ENCODE data around the gene ADORA1. TPM values are rescaled to one million over a fixed set of nuclear protein-coding genes. Genes with fewer than 3 reads are reported as not detected.
A peak's percentile ranks its signal among the peaks of the same experiment; 100 is the strongest.

Gene ADORA1
- total RNA-seq, 2 experiments from 2014 or later = not detected

DNA sequence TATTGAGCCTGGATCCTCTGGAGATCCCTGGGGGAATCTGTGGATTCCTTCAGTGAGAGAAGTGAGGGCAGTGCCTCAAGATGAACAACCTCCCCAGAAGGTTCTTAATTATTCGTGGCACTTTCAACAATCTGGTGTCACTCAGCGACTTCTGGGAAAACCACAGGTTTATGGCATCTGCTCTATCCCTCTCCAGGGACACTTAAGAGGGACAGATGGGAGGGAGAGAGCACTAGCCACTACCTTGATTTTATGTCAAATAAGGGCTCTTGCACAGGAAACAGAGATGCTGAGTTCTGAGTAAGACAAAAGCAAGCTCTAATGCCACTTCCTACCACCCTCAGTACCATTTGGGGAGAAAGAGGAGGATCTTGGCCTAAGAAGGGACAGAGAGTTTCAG lies 80.2 kb downstream of the ADORA1 start:
- DNase-seq (no peak), ATAC-seq (no peak)
- Mint-ChIP-seq H3K27me3 (ENCODE audit: low read depth) (peaks cover 15% of the 10 kb centered on the region), H3K4me1 (ENCODE audit: low read depth) (peaks cover 9% of the 10 kb centered on the region), H3K4me3 (no peak overlapping the region), H3K27ac (no peak overlapping the region), H3K9me3 (ENCODE audit: insufficient read depth) (no peaks in the 10 kb centered on the region), H3K36me3 (ENCODE audit: low read depth) (no peaks in the 10 kb centered on the region)
- CTCF ChIA-PET = interaction anchor here (0.8 to 3.1 kb wide), 5 partner anchors 9 to 168 kb away, joined by 3 to 20 read pairs (median 7); no protein-coding TSS in a partner anchor
- POLR2A ChIA-PET = no interaction called here

DNA sequence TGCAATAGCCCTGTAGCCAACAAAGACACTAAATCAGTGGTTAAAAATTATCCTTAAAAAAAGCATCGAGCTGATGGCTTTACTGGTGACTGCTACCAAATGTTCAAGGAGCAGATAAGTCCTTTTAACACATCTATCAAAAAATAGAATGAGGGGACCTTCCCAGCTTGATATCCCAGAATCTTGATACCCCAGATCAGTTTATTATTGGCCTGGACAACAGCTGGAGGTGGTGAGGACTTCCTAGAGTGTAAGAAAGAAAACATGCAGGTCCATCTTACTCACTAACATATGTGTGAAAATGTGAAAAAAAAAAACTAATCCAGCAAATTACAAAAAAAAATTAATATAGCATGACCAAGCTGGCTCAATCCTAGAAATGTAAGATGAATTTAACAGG lies 80.7 kb downstream of the ADORA1 start:
- Mint-ChIP-seq H3K4me3 (no peak overlapping the region), H3K27me3 (ENCODE audit: low read depth) (peaks cover 15% of the 10 kb centered on the region), H3K36me3 (ENCODE audit: low read depth) (no peaks in the 10 kb centered on the region), H3K27ac (no peak overlapping the region), H3K9me3 (ENCODE audit: insufficient read depth) (no peaks in the 10 kb centered on the region), H3K4me1 (ENCODE audit: low read depth) (peaks cover 9% of the 10 kb centered on the region)
- no peak for DNase-seq
- ATAC-seq = no peak
- POLR2A ChIA-PET = no interaction called here
- CTCF ChIA-PET = interaction anchor here (0.6 to 3.1 kb wide), 4 partner anchors 8 to 169 kb away, joined by 3 to 20 read pairs (median 8); no protein-coding TSS in a partner anchor

DNA sequence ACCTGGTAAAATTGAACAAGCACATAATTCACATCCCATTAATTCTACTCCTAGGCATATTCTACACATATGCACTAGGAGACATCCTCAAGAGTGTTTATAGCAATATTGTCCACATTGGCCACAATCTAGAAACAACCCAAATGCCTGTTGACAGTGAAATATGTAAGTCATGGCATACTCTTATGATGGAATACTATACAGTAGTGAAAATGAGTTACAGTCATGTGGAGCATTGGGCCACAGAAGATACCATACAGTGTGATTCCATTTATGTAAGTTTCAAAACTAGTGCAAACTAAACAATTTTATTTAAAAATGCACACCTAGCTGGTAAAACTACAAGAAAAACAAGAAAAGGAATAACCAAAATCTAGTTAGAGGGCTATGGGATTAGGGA lies 82.8 kb downstream of the ADORA1 start:
- DNase-seq (no peak), ATAC-seq (no peak)
- Mint-ChIP-seq H3K36me3 (ENCODE audit: low read depth) (no peaks in the 10 kb centered on the region), H3K27me3 (ENCODE audit: low read depth) (peaks cover 15% of the 10 kb centered on the region), H3K4me3 (no peak overlapping the region), H3K27ac (no peak overlapping the region), H3K9me3 (ENCODE audit: insufficient read depth) (no peaks in the 10 kb centered on the region), H3K4me1 (ENCODE audit: low read depth) (peaks cover 9% of the 10 kb centered on the region)
- CTCF ChIA-PET = no interaction called here
- POLR2A ChIA-PET = no interaction called here

DNA sequence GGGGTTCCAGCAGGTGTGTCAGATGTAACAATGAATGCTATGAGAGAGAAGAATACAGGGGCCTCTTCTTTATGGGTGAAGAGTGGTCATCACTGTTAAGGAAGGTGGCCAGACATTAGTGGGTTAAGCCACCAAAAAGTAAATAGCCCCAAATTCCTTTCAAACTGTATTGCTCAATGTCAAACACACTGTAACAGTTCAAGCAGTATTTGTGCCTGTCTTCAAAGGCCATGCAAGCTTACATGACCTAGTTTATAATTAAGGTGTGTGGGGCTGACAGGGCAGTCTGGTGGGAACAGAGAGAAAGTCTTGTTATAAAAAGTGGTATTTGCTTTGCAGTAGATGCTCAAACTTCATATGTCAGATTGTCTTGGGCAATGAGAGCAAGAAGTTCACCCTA lies 83.5 kb downstream of the ADORA1 start:
- ChIA-PET POLR2A (no interaction called here), CTCF (interaction anchor here (1.0 to 2.0 kb wide), 2 partner anchors 39 to 171 kb away, joined by 3 to 7 read pairs; no protein-coding TSS in a partner anchor)
- no peak for ATAC-seq
- Mint-ChIP-seq H3K27ac (no peak overlapping the region), H3K9me3 (ENCODE audit: insufficient read depth) (no peaks in the 10 kb centered on the region), H3K27me3 (ENCODE audit: low read depth) (peaks cover 15% of the 10 kb centered on the region), H3K4me1 (ENCODE audit: low read depth) (peaks cover 9% of the 10 kb centered on the region), H3K36me3 (ENCODE audit: low read depth) (no peaks in the 10 kb centered on the region), H3K4me3 (no peak overlapping the region)
- no peak for DNase-seq

DNA sequence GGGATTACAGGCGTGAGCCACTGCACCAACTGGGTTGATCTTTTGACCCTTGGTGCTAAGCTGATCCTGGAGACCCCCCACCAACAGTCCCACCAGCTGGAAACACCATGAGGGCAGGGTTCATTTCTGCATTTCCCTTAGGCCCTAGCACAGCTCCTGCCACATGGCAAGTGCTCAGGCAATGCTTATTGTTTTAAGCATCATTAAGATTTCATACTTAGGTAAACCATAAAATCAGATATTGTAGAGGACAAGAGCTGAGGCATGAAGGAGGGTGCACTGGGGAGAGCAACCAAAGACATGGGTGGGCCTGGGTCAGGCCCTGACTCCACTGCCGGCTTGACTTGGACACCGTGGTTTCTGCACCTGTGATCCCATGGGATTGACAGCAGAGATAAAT lies 84.3 kb downstream of the ADORA1 start:
- ChIA-PET CTCF (interaction anchor here (1.0 to 2.0 kb wide), 2 partner anchors 39 to 172 kb away, joined by 3 to 7 read pairs; no protein-coding TSS in a partner anchor), POLR2A (no interaction called here)
- Mint-ChIP-seq H3K27ac (no peak overlapping the region), H3K36me3 (ENCODE audit: low read depth) (no peaks in the 10 kb centered on the region), H3K4me3 (no peak overlapping the region), H3K9me3 (ENCODE audit: insufficient read depth) (no peaks in the 10 kb centered on the region), H3K27me3 (ENCODE audit: low read depth) (peaks cover 15% of the 10 kb centered on the region), H3K4me1 (ENCODE audit: low read depth) (peaks cover 9% of the 10 kb centered on the region)
- DNase-seq (no peak), ATAC-seq (no peak)

DNA sequence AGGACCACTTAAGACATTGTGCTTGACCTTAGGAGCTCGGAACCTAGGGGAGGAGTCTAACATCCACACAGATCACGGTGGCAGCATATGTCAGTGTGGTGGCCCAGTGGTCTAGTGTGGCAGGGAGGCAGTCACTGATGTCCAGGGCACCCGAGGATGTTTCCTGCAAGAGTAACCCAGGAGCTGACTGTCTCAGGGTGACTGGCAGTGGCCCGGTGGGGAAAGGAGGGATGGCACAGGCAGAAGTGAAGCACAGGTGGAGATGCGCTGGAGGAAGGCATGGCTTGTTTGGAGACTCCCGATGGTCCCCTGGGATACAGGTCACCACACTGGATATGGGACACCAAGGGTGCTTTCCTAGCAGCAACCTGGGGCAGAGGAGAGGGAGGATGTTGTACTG lies 85.6 kb downstream of the ADORA1 start:
- H3K9me3 Mint-ChIP-seq (ENCODE audit: insufficient read depth) = no peaks in the 10 kb centered on the region
- POLR2A ChIA-PET = no interaction called here
- DNase-seq (no peak), ATAC-seq (no peak)
- peaks cover 12% of the 10 kb centered on the region for H3K27me3 Mint-ChIP-seq (ENCODE audit: low read depth)
- CTCF ChIA-PET = interaction anchor here (2.0 to 2.1 kb wide), 2 partner anchors 54 to 173 kb away, joined by 7 to 12 read pairs; no protein-coding TSS in a partner anchor
- H3K4me3 Mint-ChIP-seq = no peak overlapping the region
- no peaks in the 10 kb centered on the region for H3K36me3 Mint-ChIP-seq (ENCODE audit: low read depth)
- H3K4me1 Mint-ChIP-seq (ENCODE audit: low read depth) = no peaks in the 10 kb centered on the region
- no peak overlapping the region for H3K27ac Mint-ChIP-seq

DNA sequence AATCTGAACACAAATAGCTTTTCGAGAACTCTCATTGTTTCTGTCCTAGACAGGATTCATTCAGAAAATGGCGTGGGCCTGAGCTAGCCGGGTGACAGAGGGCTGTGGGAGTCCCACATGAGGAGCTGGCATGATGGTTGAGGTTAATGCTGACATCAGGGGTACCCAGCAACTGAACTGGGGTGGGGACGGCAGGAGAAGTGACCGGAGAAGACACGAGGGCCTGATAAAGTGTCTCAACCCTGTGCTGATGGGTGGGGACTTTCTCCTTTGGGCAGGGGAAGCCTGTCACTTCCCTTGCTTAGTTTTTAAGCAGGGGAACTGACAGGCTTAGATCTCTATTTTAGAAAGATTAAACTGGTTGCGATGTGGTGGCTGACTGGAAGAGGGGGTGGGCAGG lies 87.3 kb downstream of the ADORA1 start:
- POLR2A ChIA-PET = no interaction called here
- Mint-ChIP-seq H3K27ac (no peak overlapping the region), H3K9me3 (ENCODE audit: insufficient read depth) (no peaks in the 10 kb centered on the region), H3K36me3 (ENCODE audit: low read depth) (no peaks in the 10 kb centered on the region), H3K4me3 (no peak overlapping the region), H3K27me3 (ENCODE audit: low read depth) (peaks cover 10% of the 10 kb centered on the region), H3K4me1 (ENCODE audit: low read depth) (no peaks in the 10 kb centered on the region)
- no peak for DNase-seq
- no peak for ATAC-seq
- CTCF ChIA-PET = interaction anchor here (0.7 to 8.4 kb wide), 9 partner anchors 8 to 529 kb away, joined by 3 to 116 read pairs (median 12); no protein-coding TSS in a partner anchor

DNA sequence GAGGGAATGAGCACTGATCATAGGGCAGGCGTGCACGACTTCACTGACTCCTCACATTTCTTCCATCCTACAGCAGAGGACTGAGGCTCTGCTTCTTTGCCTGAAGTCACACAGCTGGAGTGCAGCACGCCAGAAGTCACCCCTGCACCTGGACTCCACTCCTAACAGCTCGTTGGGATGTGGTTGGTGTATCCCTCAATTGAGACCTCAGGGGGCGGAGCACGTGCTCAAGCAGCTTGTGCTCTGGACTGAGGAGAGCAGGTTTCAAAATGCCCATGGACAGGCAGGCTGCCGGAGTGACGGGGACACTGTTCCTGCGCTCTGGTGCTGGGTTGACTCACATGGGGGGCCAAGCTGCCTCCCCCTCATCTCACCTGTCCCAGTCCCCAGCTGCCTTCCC lies 88.0 kb downstream of the ADORA1 start:
- H3K4me3 Mint-ChIP-seq = no peak overlapping the region
- ATAC-seq (no peak), DNase-seq (no peak)
- no peaks in the 10 kb centered on the region for H3K36me3 Mint-ChIP-seq (ENCODE audit: low read depth)
- H3K4me1 Mint-ChIP-seq (ENCODE audit: low read depth) = no peaks in the 10 kb centered on the region
- H3K9me3 Mint-ChIP-seq (ENCODE audit: insufficient read depth) = no peaks in the 10 kb centered on the region
- POLR2A ChIA-PET = no interaction called here
- CTCF ChIA-PET = interaction anchor here (0.9 to 8.4 kb wide), 23 partner anchors 9 to 290 kb away, joined by 3 to 116 read pairs (median 4); no protein-coding TSS in a partner anchor
- H3K27ac Mint-ChIP-seq = no peak overlapping the region
- H3K27me3 Mint-ChIP-seq (ENCODE audit: low read depth) = peaks cover 5% of the 10 kb centered on the region

DNA sequence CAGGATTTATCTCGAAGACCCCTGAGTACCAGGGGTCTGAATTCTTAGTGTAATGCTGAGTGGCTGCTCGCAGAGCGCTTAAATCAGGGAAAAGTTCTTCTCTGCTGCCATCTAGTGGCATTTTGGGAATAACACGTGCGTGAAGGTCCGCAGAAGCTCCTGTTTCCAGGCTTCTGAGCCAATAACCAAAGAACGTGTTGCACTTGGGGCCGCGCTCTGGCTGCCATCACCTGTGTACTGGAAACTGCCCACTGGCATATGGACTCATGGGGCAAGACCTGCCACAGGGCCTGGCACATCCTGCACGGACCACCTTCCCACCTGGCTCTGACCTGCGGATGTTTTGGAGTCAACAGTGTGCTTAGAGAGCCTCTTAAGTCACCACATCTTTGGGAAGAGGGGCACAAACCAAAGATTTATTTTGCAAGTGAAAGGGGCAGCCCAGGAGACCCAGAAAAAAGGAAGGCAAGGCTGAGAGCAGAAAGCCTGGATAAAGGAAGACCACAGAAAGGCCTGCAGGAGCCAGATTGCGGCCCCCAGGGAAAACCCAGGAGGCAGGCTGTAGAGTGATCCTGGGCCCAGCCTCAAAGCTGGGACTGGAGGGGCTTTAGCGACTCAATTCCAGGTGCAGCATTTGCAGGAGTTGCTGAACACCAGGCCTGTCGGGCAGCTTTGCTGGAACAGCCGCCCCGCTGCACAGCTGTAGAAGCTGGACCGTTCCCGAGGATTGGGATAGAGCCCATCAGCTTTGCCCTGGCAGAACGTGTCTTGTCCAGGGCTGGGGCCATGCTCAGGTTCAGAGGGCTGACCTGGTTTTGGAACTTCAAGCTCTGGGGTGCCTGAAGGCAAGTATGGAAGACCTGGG lies 89.0 kb downstream of the ADORA1 start:
- CTCF ChIA-PET = interaction anchor here (0.6 to 8.4 kb wide), 34 partner anchors 8 to 346 kb away, joined by 3 to 116 read pairs (median 4); no protein-coding TSS in a partner anchor
- Mint-ChIP-seq H3K4me3 (no peak overlapping the region), H3K9me3 (ENCODE audit: insufficient read depth) (no peaks in the 10 kb centered on the region), H3K36me3 (ENCODE audit: low read depth) (no peaks in the 10 kb centered on the region), H3K4me1 (ENCODE audit: low read depth) (no peaks in the 10 kb centered on the region), H3K27me3 (ENCODE audit: low read depth) (peaks cover 5% of the 10 kb centered on the region), H3K27ac (no peak overlapping the region)
- ATAC-seq (peak; percentile 75), DNase-seq (peak; percentile 70)
- POLR2A ChIA-PET = no interaction called here

Other genes with a start within 250 kb of the ADORA1 start
- 10 to 100 TPM; 13.6 TPM for gene RABIF, start 238.6 kb upstream of the ADORA1 start, total RNA-seq
- gene KLHL12, start 200.5 kb upstream of the ADORA1 start, total RNA-seq = 10 to 100 TPM; 27.8 to 31.7 TPM
- 10 to 100 TPM; 60.8 to 70.7 TPM for gene ADIPOR1, start 169.4 kb upstream of the ADORA1 start, total RNA-seq
- 10 to 100 TPM; 17.0 to 19.1 TPM for gene CYB5R1, start 160.5 kb upstream of the ADORA1 start, total RNA-seq
- 10 to 100 TPM; 78.3 to 81.3 TPM for gene TMEM183A, start 120.4 kb upstream of the ADORA1 start, total RNA-seq
- 10 to 100 TPM; 31.9 to 32.0 TPM for gene PPFIA4, start 101.2 kb upstream of the ADORA1 start, total RNA-seq
- not detected for gene MYOG, start 41.7 kb upstream of the ADORA1 start, total RNA-seq
- not detected for gene MYBPH, start 48.1 kb downstream of the ADORA1 start, total RNA-seq
- gene CHI3L1, start 59.0 kb downstream of the ADORA1 start, total RNA-seq = not detected
- gene CHIT1, start 101.9 kb downstream of the ADORA1 start, total RNA-seq = under 1 TPM; 0.39 to 0.50 TPM
- gene BTG2, start 177.8 kb downstream of the ADORA1 start, total RNA-seq = 10 to 100 TPM; 58.6 to 58.9 TPM
- gene FMOD, start 223.4 kb downstream of the ADORA1 start, total RNA-seq = not detected